ENCODE results near the gene RANBP1. TPM values are rescaled to one million over a fixed set of nuclear protein-coding genes. Genes with fewer than 3 reads are reported as not detected.
A peak's percentile ranks its signal among the peaks of the same experiment; 100 is the strongest.
"Not testable (repeated sequence)": the region's sequence is repeated elsewhere in the genome, so short reads cannot be mapped to it uniquely, and the experiment has no call there.

Gene RANBP1
- total RNA-seq = 71.3 TPM

GRCh38 chr22:20115691-20116375, at the start of gene RANBP1:
Gene RANBP1 (plus strand): TSS chr22:20116104. CDS start chr22:20116185, 81 bp downstream.
- Histone ChIP-seq H3K4me3 (ENCODE audit: low read length) (peak within 1 kb of the TSS; percentile 81), H3K9me3 (ENCODE audit: low read depth, low read length) (no peaks in the 10 kb centered on the region), H3K27me3 (ENCODE audit: insufficient read depth, low read length) (no peaks in the 10 kb centered on the region), H3K4me1 (ENCODE audit: insufficient read depth, low read length) (peaks cover 43% of the 10 kb centered on the region)

GRCh38 chr22:20066617-20067383, 49.1 kb upstream of the RANBP1 start:
- Histone ChIP-seq H3K9me3 (ENCODE audit: low read depth, low read length) (no peaks in the 10 kb centered on the region), H3K4me3 (ENCODE audit: low read length) (no peak overlapping the region), H3K4me1 (ENCODE audit: insufficient read depth, low read length) (no peaks in the 10 kb centered on the region), H3K27me3 (ENCODE audit: insufficient read depth, low read length) (no peaks in the 10 kb centered on the region)

- not testable (repeated sequence) for H3K9me3 ChIP-seq (ENCODE audit: low read depth, low read length); H3K4me3 ChIP-seq (ENCODE audit: low read length); H3K27me3 ChIP-seq (ENCODE audit: insufficient read depth, low read length); H3K4me1 ChIP-seq (ENCODE audit: insufficient read depth, low read length)
Measured at GRCh38 chr22:20067384-20067682, 48.6 kb upstream of the RANBP1 start.

GRCh38 chr22:20068640-20069039, 47.3 kb upstream of the RANBP1 start:
- Histone ChIP-seq H3K27me3 (ENCODE audit: insufficient read depth, low read length) (no peaks in the 10 kb centered on the region), H3K9me3 (ENCODE audit: low read depth, low read length) (no peaks in the 10 kb centered on the region), H3K4me1 (ENCODE audit: insufficient read depth, low read length) (no peaks in the 10 kb centered on the region), H3K4me3 (ENCODE audit: low read length) (no peak overlapping the region)

- no peaks in the 10 kb centered on the region for H3K27me3 ChIP-seq (ENCODE audit: insufficient read depth, low read length)
- H3K4me1 ChIP-seq (ENCODE audit: insufficient read depth, low read length) = no peaks in the 10 kb centered on the region
- no peak overlapping the region for H3K4me3 ChIP-seq (ENCODE audit: low read length)
- no peaks in the 10 kb centered on the region for H3K9me3 ChIP-seq (ENCODE audit: low read depth, low read length)
Measured at GRCh38 chr22:20069331-20070042, 46.4 kb upstream of the RANBP1 start.

- H3K4me1 ChIP-seq (ENCODE audit: insufficient read depth, low read length) = no peaks in the 10 kb centered on the region
- no peaks in the 10 kb centered on the region for H3K27me3 ChIP-seq (ENCODE audit: insufficient read depth, low read length)
- H3K9me3 ChIP-seq (ENCODE audit: low read depth, low read length) = no peaks in the 10 kb centered on the region
- no peak overlapping the region for H3K4me3 ChIP-seq (ENCODE audit: low read length)
Measured at GRCh38 chr22:20071524-20071972, 44.4 kb upstream of the RANBP1 start.

- peaks cover 11% of the 10 kb centered on the region for H3K4me1 ChIP-seq (ENCODE audit: insufficient read depth, low read length)
- no peaks in the 10 kb centered on the region for H3K9me3 ChIP-seq (ENCODE audit: low read depth, low read length)
- H3K4me3 ChIP-seq (ENCODE audit: low read length) = no peak overlapping the region
- no peaks in the 10 kb centered on the region for H3K27me3 ChIP-seq (ENCODE audit: insufficient read depth, low read length)
Measured at GRCh38 chr22:20076627-20077172, 39.2 kb upstream of the RANBP1 start.

- Histone ChIP-seq H3K4me3 (ENCODE audit: low read length) (peak within 1 kb of the TSS; percentile 69), H3K4me1 (ENCODE audit: insufficient read depth, low read length) (peaks cover 26% of the 10 kb centered on the region), H3K27me3 (ENCODE audit: insufficient read depth, low read length) (no peaks in the 10 kb centered on the region), H3K9me3 (ENCODE audit: low read depth, low read length) (no peaks in the 10 kb centered on the region)
Measured at GRCh38 chr22:20079745-20080444, 36.0 kb upstream of the RANBP1 start, which contains the start of gene DGCR8. Gene DGCR8 (plus strand): TSS chr22:20080241. CDS start chr22:20085964, 5,723 bp downstream.

- peak overlapping the region; percentile 69 for H3K4me3 ChIP-seq (ENCODE audit: low read length)
- H3K4me1 ChIP-seq (ENCODE audit: insufficient read depth, low read length) = peaks cover 26% of the 10 kb centered on the region
- H3K9me3 ChIP-seq (ENCODE audit: low read depth, low read length) = no peaks in the 10 kb centered on the region
- no peaks in the 10 kb centered on the region for H3K27me3 ChIP-seq (ENCODE audit: insufficient read depth, low read length)
Measured at GRCh38 chr22:20080445-20080775, 35.5 kb upstream of the RANBP1 start.

GRCh38 chr22:20080776-20081654, 34.9 kb upstream of the RANBP1 start:
- no peaks in the 10 kb centered on the region for H3K27me3 ChIP-seq (ENCODE audit: insufficient read depth, low read length)
- H3K4me1 ChIP-seq (ENCODE audit: insufficient read depth, low read length) = peaks cover 26% of the 10 kb centered on the region
- no peaks in the 10 kb centered on the region for H3K9me3 ChIP-seq (ENCODE audit: low read depth, low read length)
- peak overlapping the region; percentile 69 for H3K4me3 ChIP-seq (ENCODE audit: low read length)

- no peaks in the 10 kb centered on the region for H3K9me3 ChIP-seq (ENCODE audit: low read depth, low read length)
- no peak overlapping the region for H3K4me3 ChIP-seq (ENCODE audit: low read length)
- peaks cover 26% of the 10 kb centered on the region for H3K4me1 ChIP-seq (ENCODE audit: insufficient read depth, low read length)
- H3K27me3 ChIP-seq (ENCODE audit: insufficient read depth, low read length) = no peaks in the 10 kb centered on the region
Measured at GRCh38 chr22:20083157-20083890, 32.6 kb upstream of the RANBP1 start.

- no peaks in the 10 kb centered on the region for H3K27me3 ChIP-seq (ENCODE audit: insufficient read depth, low read length)
- H3K9me3 ChIP-seq (ENCODE audit: low read depth, low read length) = no peaks in the 10 kb centered on the region
- H3K4me3 ChIP-seq (ENCODE audit: low read length) = no peak overlapping the region
- H3K4me1 ChIP-seq (ENCODE audit: insufficient read depth, low read length) = peaks cover 26% of the 10 kb centered on the region
Measured at GRCh38 chr22:20083891-20084546, 31.9 kb upstream of the RANBP1 start.

All from mononuclear cell (primary cell).